ENCODE data around the gene VLDLR.
"Not testable (repeated sequence)": the region's sequence is repeated elsewhere in the genome, so short reads cannot be mapped to it uniquely, and the experiment has no call there.

- TF ChIP-seq POLR2A (IDR thresholded peaks at IDR 0.05; ENCODE audit: low read depth); CTCF (IDR thresholded peaks at IDR 0.05); POLR2AphosphoS5 (IDR thresholded peaks at IDR 0.05); EP300 (IDR thresholded peaks at IDR 0.05): not testable (repeated sequence)
Measured at GRCh38 chr9:2707256-2707655, 85.7 kb downstream of the VLDLR start.
